HepG2 (cell line): ENCODE measurements around the gene CLDN9. TPM values are rescaled to one million over a fixed set of nuclear protein-coding genes. Genes with fewer than 3 reads are reported as not detected.

Source experiments
- ARID5B ChIP-seq: IDR thresholded peaks from 2 replicates; pipeline ENCODE4 v1.4.0; 2020; ENCODE audit warnings: mild to moderate bottlenecking, missing genetic modification reagents
- CREBL2 ChIP-seq: sonication (generic); formaldehyde crosslinking; IDR thresholded peaks from 2 replicates; pipeline ENCODE4 v1.8.1; 2023; ENCODE audit warnings: missing genetic modification reagents, mild to moderate bottlenecking, borderline replicate concordance
- HMGXB4 ChIP-seq, 2 experiments: sonication (generic) in 1 of 2; formaldehyde crosslinking in 1 of 2; IDR thresholded peaks; 2 replicates each; pipeline versions ENCODE4 v1.4.0 to v1.6.1; 2018 to 2020; ENCODE audit warnings: missing genetic modification reagents in 2 of 2, borderline replicate concordance in 1 of 2, low read depth in 1 of 2, mild to moderate bottlenecking in 1 of 2, missing biosample characterization in 1 of 2
- NFE2L1 ChIP-seq: sonication (generic); formaldehyde crosslinking; IDR thresholded peaks from 2 replicates; pipeline ENCODE4 v1.4.0; 2020; ENCODE audit warnings: missing genetic modification reagents, mild to moderate bottlenecking, borderline replicate concordance
- NFIB ChIP-seq: sonication (generic); formaldehyde crosslinking; IDR thresholded peaks from 2 replicates; pipeline ENCODE4 v1.9.0; 2021; ENCODE audit warnings: missing genetic modification reagents, mild to moderate bottlenecking, borderline replicate concordance
- NKX3-1 ChIP-seq: sonication (generic); formaldehyde crosslinking; IDR thresholded peaks from 2 replicates; pipeline ENCODE4 v1.5.0; 2020; ENCODE audit warnings: missing genetic modification reagents
- PRDM4 ChIP-seq: sonication (generic); formaldehyde crosslinking; IDR thresholded peaks from 2 replicates; pipeline ENCODE4 v1.9.0; 2021; ENCODE audit warnings: missing genetic modification reagents, borderline replicate concordance
- TRIM22 ChIP-seq: fragments of 450-650 bp; IDR thresholded peaks from 2 replicates; pipeline ENCODE4 v1.6.1; 2017
- ZBTB44 ChIP-seq: sonication (generic); formaldehyde crosslinking; IDR thresholded peaks from 2 replicates; pipeline ENCODE4 v1.4.0; 2020; ENCODE audit warnings: missing genetic modification reagents
- ZBTB7A ChIP-seq: sonication (generic); formaldehyde crosslinking; IDR thresholded peaks from 2 replicates; pipeline ENCODE4 v1.8.0; 2022; ENCODE audit warnings: mild to moderate bottlenecking, missing genetic modification reagents
- ZNF253 ChIP-seq: sonication (generic); formaldehyde crosslinking; IDR thresholded peaks from 2 replicates; pipeline ENCODE4 v1.8.0; 2022; ENCODE audit warnings: mild to moderate bottlenecking, missing genetic modification reagents, borderline replicate concordance
- ZNF563 ChIP-seq: sonication (generic); formaldehyde crosslinking; IDR thresholded peaks from 2 replicates; pipeline ENCODE4 v1.8.0; 2022; ENCODE audit warnings: mild to moderate bottlenecking, moderate library complexity, missing genetic modification reagents
- ZNF644 ChIP-seq: IDR thresholded peaks from 2 replicates; pipeline ENCODE4 v1.6.1; 2016; ENCODE audit warnings: low read depth
- ZNF713 ChIP-seq: sonication (generic); formaldehyde crosslinking; IDR thresholded peaks from 2 replicates; pipeline ENCODE4 v1.4.0; 2020; ENCODE audit warnings: mild to moderate bottlenecking, missing genetic modification reagents
- ZNF772 ChIP-seq: sonication (generic); formaldehyde crosslinking; IDR thresholded peaks from 2 replicates; pipeline ENCODE4 v1.5.0; 2020; ENCODE audit warnings: mild to moderate bottlenecking, missing genetic modification reagents
- polyA plus RNA-seq, 8 experiments: library from polyadenylated mRNA; depleted of rRNA in 3 of 8; stranded (reverse) in 7 of 8; unstranded in 1 of 8; fragments of >200 nt; fragmentation: Illumina TruSeq in 4 of 8; extraction: Trizol in 4 of 8; gene quantifications; 2 replicates each; pipeline versions ENCODE4 v1.2.1 to v1.2.3, GENCODE V29; 2011 to 2016; ENCODE audit warnings: low read depth in 4 of 8, missing spikeins in 1 of 8, mixed read lengths in 1 of 8; ENCODE audit not compliant: insufficient read depth in 1 of 8
- total RNA-seq, 5 experiments: library from RNA; depleted of rRNA; stranded (reverse); fragments of >200 nt; fragmentation: Illumina TruSeq; extraction: Trizol; gene quantifications; 2 replicates each; pipeline ENCODE4 v1.2.3, GENCODE V29; 2016; ENCODE audit warnings: low read depth in 1 of 5

Gene CLDN9
- total and polyA plus RNA-seq, 2 of the 13 experiments (the other 11 are each of a cell fraction or from before 2014, with no cell fraction given) = 0.15 to 0.26 TPM

- 0 out of 2 replicates have a peak, but pooled peaks have one; percentile 10 for TF ChIP-seq ARID5B (CRISPR knock-in tag)
- no peak for TF ChIP-seq ZNF563
- TF ChIP-seq ZBTB7A (CRISPR knock-in tag) = peak; percentile 77; the same call in 1 of the 2 replicates
- TF ChIP-seq ZBTB44 = no peak
- TF ChIP-seq ZNF253 = no peak
- 0 out of 2 replicates have a peak, but pooled peaks have one; percentile 60 for TF ChIP-seq CREBL2 (CRISPR knock-in tag)
- TF ChIP-seq NFE2L1 (CRISPR knock-in tag) = 0 out of 2 replicates have a peak, but pooled peaks have one; percentile 29
- TF ChIP-seq NFIB (CRISPR knock-in tag) = no peak
- TF ChIP-seq HMGXB4 (CRISPR knock-in tag; IDR thresholded peaks at IDR 0.05; ENCODE audit: borderline replicate concordance in 1 of 2, low read depth in 1 of 2) = peak; percentile 45 to 76; a peak in 2 of 4 replicates
- 0 out of 2 replicates have a peak, but pooled peaks have one; percentile 60 for TF ChIP-seq NKX3-1 (CRISPR knock-in tag)
- no peak for TF ChIP-seq ZNF644 (CRISPR knock-in tag)
- no peak for TF ChIP-seq PRDM4 (CRISPR knock-in tag)
- TF ChIP-seq ZNF772 (CRISPR knock-in tag) = peak; percentile 28; the same call in 1 of the 2 replicates
- TF ChIP-seq TRIM22 = no peak
- 0 out of 2 replicates have a peak, but pooled peaks have one; percentile 18 for TF ChIP-seq ZNF713 (CRISPR knock-in tag)
These were observed 32.2 kb upstream of the CLDN9 start, which contains the start of gene PKMYT1 (continued) for GRCh38 chr16:2980227-2981176.
